ENCODE data around the gene C8A. TPM values are rescaled to one million over a fixed set of nuclear protein-coding genes. Genes with fewer than 3 reads are reported as not detected.

C8A gene
- total and polyA plus RNA-seq, 2 of the 13 experiments (the other 11 are each of a cell fraction or from before 2014, with no cell fraction given), result 10.5 to 15.0 TPM

GRCh38 chr1:56835657-56836056 is 18.9 kb upstream of the C8A start (continued):
- TF ChIP-seq TOE1 (CRISPR knock-in tag; IDR thresholded peaks at IDR 0.05) (no peak), ZBTB1 (CRISPR knock-in tag; IDR thresholded peaks at IDR 0.05; ENCODE audit: borderline replicate concordance) (no peak), ZNF598 (CRISPR knock-in tag; IDR thresholded peaks at IDR 0.05; ENCODE audit: borderline replicate concordance) (0 out of 2 replicates have a peak, but pooled peaks have one; percentile 6), ZNF660 (CRISPR knock-in tag; IDR thresholded peaks at IDR 0.05; ENCODE audit: borderline replicate concordance, low read depth) (no peak), KDM4B (CRISPR knock-in tag; IDR thresholded peaks at IDR 0.05) (no peak), MEF2D (CRISPR knock-in tag; IDR thresholded peaks at IDR 0.05) (no peak), ZNF101 (CRISPR knock-in tag; IDR thresholded peaks at IDR 0.05; ENCODE audit: borderline replicate concordance, low read depth) (no peak), ZNF687 (CRISPR knock-in tag; IDR thresholded peaks at IDR 0.05) (peak; percentile 66), PHF5A (CRISPR knock-in tag; IDR thresholded peaks at IDR 0.05; ENCODE audit: low read depth, unreplicated experiment) (no peak), ZNF619 (CRISPR knock-in tag; IDR thresholded peaks at IDR 0.05) (no peak), PHF21A (CRISPR knock-in tag; IDR thresholded peaks at IDR 0.05) (no peak), ZNF256 (CRISPR knock-in tag; conservative IDR thresholded peaks at IDR 0.05) (no peak), ZBTB4 (CRISPR knock-in tag; IDR thresholded peaks at IDR 0.05; ENCODE audit: borderline replicate concordance) (peak; percentile 91; the same call in 1 of the 2 replicates), ZKSCAN8 (CRISPR knock-in tag; IDR thresholded peaks at IDR 0.05; ENCODE audit: borderline replicate concordance) (no peak), CREM (IDR thresholded peaks at IDR 0.05) (peak; percentile 17; the same call in 1 of the 2 replicates), CREM (CRISPR knock-in tag; IDR thresholded peaks at IDR 0.05) (no peak), MTA3 (CRISPR knock-in tag; IDR thresholded peaks at IDR 0.05) (no peak), TAF15 (IDR thresholded peaks at IDR 0.05; ENCODE audit: low read depth, low read length, poor library complexity, severe bottlenecking) (no peak), ZEB1 (IDR thresholded peaks at IDR 0.05; ENCODE audit: insufficient replicate concordance, low read depth) (peak; percentile 22), SMAD3 (CRISPR knock-in tag; IDR thresholded peaks at IDR 0.05) (peak; percentile 25; the same call in 1 of the 2 replicates), BRF2 (CRISPR knock-in tag; IDR thresholded peaks at IDR 0.05) (no peak), KAT7 (CRISPR knock-in tag; IDR thresholded peaks at IDR 0.05; ENCODE audit: borderline replicate concordance) (no peak)

Measured in HepG2 (cell line).